IPS DF 6.9 (cell line): ENCODE measurements around the gene GTF3C1.

Source experiments
- DNase-seq: peaks from one replicate; pipeline ENCODE4 v3.0.0-alpha.2; 2013; ENCODE audit warnings: low read depth, low spot score
- H3K27ac ChIP-seq: one replicate; pipeline ENCODE4 v1.5.1; 2013; ENCODE audit warnings: low read length, control low read depth
- H3K27me3 ChIP-seq: 2 replicates; pipeline ENCODE4 v1.6.1; 2013; ENCODE audit warnings: mild to moderate bottlenecking, low read length; ENCODE audit not compliant: control insufficient read depth, insufficient read depth
- H3K36me3 ChIP-seq: 2 replicates; pipeline ENCODE4 v1.6.1; 2013; ENCODE audit warnings: low read length; ENCODE audit not compliant: control insufficient read depth, insufficient read depth
- H3K4me1 ChIP-seq: 2 replicates; pipeline ENCODE4 v1.6.1; 2013; ENCODE audit warnings: low read length; ENCODE audit not compliant: control insufficient read depth, insufficient read depth
- H3K4me3 ChIP-seq: 2 replicates; pipeline ENCODE4 v1.5.1; 2013; ENCODE audit warnings: mild to moderate bottlenecking, low read length
- H3K9me3 ChIP-seq: 2 replicates; pipeline ENCODE4 v1.6.1; 2013; ENCODE audit warnings: low read length, inconsistent platforms; ENCODE audit not compliant: control insufficient read depth, insufficient read depth
- WGBS: extraction: QIAGEN DNeasy Blood & Tissue Kit; methylation state at CpG from one replicate; pipeline ENCODE4 v1.1.7; 2013; ENCODE audit warnings: mixed read lengths, missing lambda C conversion rate; ENCODE audit not compliant: insufficient read length, insufficient coverage; 5-methylcytosine and 5-hydroxymethylcytosine counted together

The GTF3C1 gene

DNA sequence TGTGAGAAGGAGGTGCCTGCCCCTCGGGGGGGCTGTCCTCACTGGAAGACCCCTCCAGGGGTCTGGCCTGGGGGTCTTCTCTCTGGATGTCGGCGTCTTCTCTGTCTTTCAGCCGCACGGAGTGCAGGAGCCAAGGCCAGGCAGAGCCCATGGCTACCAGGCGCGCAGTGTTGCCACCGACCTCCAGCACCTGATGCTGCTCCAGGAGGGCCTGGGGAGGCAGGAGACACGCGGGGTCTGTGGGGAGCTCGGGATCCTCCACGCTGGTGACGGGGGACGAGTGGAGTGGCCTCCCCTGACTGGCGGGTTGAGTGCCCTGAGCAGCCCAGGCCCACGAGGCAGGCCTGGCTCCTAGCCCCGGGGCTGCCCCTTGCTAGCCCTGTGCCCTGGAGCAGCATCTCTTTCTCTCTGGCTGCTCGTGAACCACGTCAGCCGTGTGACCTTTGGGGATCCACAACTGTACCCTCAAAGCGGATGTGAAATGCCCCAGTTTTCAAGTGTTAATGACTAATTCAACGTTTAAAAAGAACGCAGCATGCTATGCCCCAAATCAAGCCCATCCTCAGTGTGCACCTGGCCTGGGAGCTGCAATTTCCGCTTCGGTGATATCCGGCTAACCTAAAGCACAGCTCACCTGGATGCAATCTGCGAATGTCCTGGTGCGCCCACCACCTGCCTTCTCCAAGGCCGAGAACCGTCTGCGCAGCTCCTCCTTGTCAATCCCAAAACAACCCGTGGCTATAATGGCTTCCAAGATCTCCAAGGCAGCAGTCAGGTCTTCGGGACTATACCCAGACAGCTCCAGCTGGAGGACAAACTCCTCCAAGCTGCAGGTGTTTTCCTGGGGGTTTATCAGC is 84.9 kb downstream of the GTF3C1 start:
- no peaks in the 10 kb centered on the region for H3K9me3 ChIP-seq
- no peak overlapping the region for H3K4me3 ChIP-seq
- no peaks in the 10 kb centered on the region for H3K27me3 ChIP-seq
- no peak overlapping the region for H3K27ac ChIP-seq
- no peak for DNase-seq
- no peaks in the 10 kb centered on the region for H3K4me1 ChIP-seq
- no CpG with 5 or more reads among the region's 33 CpGs for WGBS
- peaks cover 49% of the 10 kb centered on the region for H3K36me3 ChIP-seq

DNA sequence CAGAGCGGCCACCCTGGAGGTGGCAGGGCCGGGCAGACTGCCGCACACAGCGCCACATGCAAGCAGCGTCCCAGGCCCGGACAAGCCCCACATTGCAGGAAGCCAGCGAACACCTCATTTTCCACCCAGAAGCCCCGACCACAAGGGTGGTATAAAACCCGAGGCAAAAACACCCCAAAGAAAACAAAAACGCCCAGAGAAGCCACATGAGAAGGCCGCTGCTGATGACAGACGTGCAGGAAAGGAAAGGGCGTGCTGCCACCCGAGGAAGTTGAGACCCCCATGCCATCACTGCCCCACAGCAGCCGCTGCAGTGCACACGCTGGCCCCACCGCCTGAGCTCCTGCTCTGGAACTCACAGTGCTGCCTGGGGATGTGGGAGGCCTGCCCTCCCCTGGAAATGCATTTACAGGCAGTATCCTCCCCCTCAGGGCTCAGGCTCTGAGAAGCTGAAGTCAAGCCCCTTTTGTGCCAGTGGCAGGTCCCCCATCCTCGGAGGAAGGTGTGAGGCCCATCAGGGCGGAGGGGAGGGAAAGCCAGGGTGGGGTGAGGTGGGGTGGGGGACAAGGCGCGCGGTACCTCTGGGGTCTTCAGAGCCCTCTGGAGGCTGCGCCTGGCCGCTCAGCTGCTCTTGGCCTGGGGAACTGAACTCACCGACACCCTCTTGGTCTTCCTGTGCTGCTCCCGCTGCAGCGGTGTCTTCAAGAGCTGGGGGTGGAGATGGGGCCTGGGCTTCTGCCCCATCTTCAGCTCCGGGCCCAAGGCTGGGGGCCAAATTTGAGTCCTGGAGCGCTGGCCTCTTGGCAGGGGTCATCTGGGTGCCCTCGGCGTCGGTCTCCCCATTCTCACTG is 85.7 kb downstream of the GTF3C1 start:
- Histone ChIP-seq H3K27me3 (no peaks in the 10 kb centered on the region), H3K36me3 (peaks cover 42% of the 10 kb centered on the region), H3K27ac (no peak overlapping the region), H3K4me1 (no peaks in the 10 kb centered on the region), H3K4me3 (no peak overlapping the region; the same call in 1 of the 2 replicates), H3K9me3 (no peaks in the 10 kb centered on the region)
- WGBS, result no CpG with 5 or more reads among the region's 32 CpGs
- no peak for DNase-seq

DNA sequence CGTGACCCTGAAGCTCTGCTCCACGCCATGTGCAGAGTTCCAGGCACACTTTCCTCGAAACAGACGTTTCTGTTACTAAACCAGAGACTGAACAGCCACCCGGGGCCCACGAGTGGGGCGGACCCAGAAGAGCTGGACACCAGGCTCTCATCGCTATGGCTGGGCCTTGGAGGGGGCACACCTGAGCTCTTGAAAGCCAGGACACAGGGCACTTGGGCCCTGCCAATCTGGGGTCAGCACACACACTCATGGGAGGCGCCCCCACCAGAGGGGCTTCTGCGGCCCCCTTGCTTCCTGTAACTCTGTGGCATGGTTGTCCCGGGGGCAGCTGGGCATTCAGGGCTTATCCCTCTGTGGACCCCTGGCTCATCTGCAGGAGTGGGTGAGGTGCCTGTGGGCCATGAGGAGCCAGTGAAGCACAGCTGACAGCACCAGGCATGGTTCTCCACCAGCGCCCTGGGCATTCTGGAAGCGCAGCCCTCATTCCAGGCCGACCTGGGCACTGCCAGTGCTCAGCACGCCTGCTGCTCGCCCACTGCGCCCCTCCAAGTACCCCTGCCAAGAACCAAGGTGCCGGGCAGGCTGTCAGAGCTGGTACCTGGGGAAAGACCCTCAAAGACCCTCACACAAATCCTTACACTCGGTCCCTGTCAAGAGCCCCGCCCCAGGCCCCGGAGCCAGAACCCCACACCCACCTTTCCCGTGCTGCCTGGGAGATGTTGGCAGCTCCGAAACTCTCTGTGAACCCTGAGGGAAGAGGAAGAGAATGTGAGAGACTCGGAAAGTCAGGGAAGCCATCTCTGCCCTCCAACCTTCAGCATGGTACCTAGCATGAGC is 86.6 kb downstream of the GTF3C1 start:
- peaks cover 35% of the 10 kb centered on the region for H3K36me3 ChIP-seq
- H3K27me3 ChIP-seq, result no peaks in the 10 kb centered on the region
- H3K4me1 ChIP-seq, result no peaks in the 10 kb centered on the region
- no peaks in the 10 kb centered on the region for H3K9me3 ChIP-seq
- DNase-seq, result no peak
- no peak overlapping the region for H3K27ac ChIP-seq
- H3K4me3 ChIP-seq, result no peak overlapping the region
- WGBS, result no CpG with 5 or more reads among the region's 24 CpGs

DNA sequence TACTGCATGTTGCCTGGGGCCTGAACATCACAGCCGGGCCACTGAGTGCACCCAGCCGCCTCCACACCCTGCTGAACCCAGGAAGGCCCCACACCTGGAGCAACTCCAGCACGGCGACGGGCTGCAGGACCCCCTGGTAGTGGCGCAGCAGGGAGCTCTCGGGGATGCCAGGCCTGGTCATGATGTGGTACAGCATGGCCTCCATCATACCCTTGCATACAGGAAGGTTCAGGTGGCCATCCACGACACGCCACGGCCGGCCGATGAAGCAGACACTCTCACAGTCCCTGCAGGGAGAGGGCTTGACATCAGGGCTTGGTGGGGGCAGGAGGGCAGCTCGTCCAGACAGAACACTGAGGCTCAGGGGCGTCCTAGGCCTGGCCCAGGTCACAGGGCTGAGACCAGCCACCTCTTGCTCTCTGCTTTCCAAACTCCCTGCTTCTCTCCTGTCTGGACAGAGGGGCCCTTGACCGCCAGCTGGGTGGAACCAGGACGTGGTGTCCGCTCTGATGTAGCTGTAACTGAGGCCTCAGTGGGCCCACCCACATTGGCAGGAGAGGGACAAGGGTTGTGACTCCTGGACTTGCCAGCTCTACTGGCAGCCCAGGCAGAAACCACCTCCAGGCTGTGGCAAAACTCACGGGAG is 87.4 kb downstream of the GTF3C1 start:
- Histone ChIP-seq H3K4me3 (no peak overlapping the region), H3K27ac (no peak overlapping the region), H3K36me3 (peaks cover 35% of the 10 kb centered on the region), H3K4me1 (no peaks in the 10 kb centered on the region), H3K9me3 (no peaks in the 10 kb centered on the region), H3K27me3 (no peaks in the 10 kb centered on the region)
- DNase-seq, result no peak
- WGBS, result no CpG with 5 or more reads among the region's 18 CpGs

DNA sequence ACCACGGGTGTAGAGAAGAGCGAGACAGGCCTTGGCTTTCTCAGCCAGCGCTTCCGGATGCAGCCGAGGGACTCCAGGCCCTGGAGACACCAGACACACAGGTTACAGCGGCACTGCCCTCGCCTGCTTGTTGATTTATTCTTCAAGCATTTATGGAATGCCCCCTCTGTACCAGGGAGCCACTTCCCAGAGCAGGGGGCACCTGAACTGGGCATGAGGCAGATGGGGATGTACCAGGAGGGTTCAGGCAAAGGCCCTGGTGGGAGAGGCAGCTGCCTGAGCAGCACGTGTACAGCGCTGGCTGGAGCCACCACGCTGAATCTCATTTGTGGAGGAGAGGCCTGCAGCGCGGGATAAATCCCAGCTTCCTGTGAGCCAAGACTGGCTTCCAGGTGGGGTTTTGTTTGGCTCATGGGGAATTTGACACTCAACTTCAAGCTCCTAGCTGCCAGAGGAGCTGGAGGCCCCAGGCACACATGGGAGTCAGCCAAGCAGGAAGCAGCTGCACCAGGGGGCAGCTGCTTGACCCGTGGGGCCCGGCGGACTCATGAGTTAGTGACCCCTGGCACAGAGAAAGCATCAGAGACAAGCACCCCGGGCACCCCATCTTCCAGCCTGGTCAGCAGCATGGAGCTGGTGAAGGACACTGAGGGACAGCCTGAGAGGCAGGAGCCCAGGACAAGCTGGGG is 88.1 kb downstream of the GTF3C1 start:
- no CpG with 5 or more reads among the region's 16 CpGs for WGBS
- Histone ChIP-seq H3K27ac (no peak overlapping the region), H3K4me1 (no peaks in the 10 kb centered on the region), H3K4me3 (no peak overlapping the region), H3K27me3 (no peaks in the 10 kb centered on the region), H3K9me3 (no peaks in the 10 kb centered on the region), H3K36me3 (peaks cover 35% of the 10 kb centered on the region)
- no peak for DNase-seq

DNA sequence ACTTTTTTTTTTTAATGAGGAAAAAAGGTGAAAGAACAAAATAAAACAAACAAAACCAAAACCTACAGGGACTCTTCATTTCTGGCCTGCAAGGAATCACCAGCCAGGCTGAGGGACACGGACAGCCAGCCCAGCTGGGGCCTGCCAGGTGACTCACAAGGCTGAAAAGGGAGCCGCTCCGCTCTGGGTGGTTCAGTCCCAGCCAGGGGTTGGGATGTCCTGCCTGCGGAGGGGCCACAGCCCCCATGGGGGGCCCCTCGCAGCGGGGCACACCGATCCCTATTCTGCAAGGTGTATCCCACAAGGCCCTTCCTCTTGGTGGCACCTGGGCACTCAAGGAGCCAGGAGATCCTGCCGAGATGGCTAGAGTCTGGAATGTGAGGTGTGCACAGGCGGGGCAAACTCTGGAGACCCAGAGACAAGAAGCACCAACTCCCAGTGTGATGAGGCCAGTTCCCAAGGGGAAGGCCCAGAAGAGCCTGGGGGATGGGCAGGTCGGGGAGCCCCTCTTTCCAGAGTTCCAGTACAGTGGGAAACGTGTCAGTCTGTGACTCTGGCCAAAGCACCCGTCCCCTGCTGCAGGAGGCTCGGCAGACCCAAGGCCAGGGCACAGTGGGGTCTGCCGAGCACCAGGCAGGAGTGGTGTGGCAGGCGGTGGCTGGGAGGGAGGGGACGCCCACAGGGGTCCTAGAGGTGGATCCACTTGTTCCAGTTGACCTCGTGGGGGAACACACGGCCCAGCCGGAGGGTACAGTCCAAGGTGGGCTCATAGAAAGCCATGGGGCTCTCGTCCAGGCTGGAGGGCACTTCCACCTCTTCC is 88.8 kb downstream of the GTF3C1 start:
- no peak for DNase-seq
- Histone ChIP-seq H3K9me3 (no peaks in the 10 kb centered on the region), H3K27ac (no peak overlapping the region), H3K4me3 (no peak overlapping the region), H3K4me1 (no peaks in the 10 kb centered on the region), H3K36me3 (peaks cover 35% of the 10 kb centered on the region), H3K27me3 (no peaks in the 10 kb centered on the region)
- no CpG with 5 or more reads among the region's 20 CpGs for WGBS

DNA sequence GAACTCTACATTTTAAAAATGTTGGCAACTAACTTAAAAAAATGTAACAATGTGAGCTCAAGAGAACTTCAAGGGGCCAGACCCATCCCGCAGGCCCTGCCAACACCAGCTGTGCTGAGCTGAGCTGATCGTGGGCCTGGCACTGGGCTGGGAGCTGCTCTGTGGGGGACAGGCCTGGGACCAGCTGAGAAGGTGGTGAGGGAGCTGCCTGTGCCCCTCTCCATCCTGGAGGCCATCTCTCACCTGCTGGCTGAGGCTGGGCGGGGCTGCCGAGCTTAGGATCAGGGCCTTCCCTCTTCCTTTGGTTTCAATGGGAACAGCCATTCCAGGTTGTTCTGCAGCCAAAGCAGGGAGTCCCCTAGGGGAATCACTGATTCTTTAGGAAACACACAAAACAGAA is 89.5 kb downstream of the GTF3C1 start:
- H3K4me1 ChIP-seq, result no peaks in the 10 kb centered on the region
- no peak overlapping the region for H3K27ac ChIP-seq
- WGBS, result no CpG with 5 or more reads among the region's 4 CpGs
- peaks cover 33% of the 10 kb centered on the region for H3K36me3 ChIP-seq
- H3K27me3 ChIP-seq, result no peaks in the 10 kb centered on the region
- no peaks in the 10 kb centered on the region for H3K9me3 ChIP-seq
- no peak overlapping the region for H3K4me3 ChIP-seq
- DNase-seq, result no peak

DNA sequence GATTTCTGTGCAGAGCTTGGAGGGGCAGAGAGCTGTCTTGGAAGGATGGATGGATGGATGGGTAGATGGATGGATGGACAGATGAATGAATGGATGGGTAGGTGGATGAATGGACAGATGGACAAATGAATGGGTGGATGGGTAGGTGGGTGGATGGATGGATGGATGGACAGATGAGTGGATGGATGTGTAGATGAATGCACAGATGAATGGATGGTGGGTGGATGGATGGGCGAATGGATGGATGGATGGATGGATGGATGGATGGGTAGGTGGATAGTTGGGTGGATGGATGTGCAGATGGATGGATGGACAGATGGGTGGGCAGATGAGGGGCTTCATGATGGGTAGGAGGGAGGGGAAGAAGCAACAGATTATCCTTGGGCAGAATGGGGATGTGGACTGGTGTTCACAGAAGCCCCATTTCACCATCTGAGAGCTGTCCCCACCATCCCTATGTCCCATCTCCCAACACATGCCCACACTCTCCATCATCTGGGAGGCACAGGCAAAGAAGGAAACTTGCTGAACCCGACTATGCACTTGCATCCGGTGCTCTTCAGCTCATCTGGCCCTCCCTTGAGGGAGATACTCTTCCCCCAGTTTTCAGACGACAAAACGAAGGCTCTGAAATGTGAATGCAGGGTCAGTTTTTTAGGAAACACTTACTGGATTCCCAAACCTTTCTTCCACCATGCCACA is 90.6 kb downstream of the GTF3C1 start:
- no peak overlapping the region for H3K27ac ChIP-seq
- no peaks in the 10 kb centered on the region for H3K27me3 ChIP-seq
- no CpG with 5 or more reads among the region's 5 CpGs for WGBS
- no peak for DNase-seq
- H3K4me3 ChIP-seq, result no peak overlapping the region
- H3K4me1 ChIP-seq, result no peaks in the 10 kb centered on the region
- peaks cover 22% of the 10 kb centered on the region for H3K36me3 ChIP-seq
- no peaks in the 10 kb centered on the region for H3K9me3 ChIP-seq
